PC-3 (cell line): ENCODE results near the gene SEMA5A.

Experiments
- EZH2 ChIP-seq: fragments of 300-600 bp; sonication (generic); IDR thresholded peaks from one replicate; pipeline ENCODE4 v1.6.1; 2017; ENCODE audit warnings: antibody characterized with exemption, mild to moderate bottlenecking, low read length; ENCODE audit not compliant: unreplicated experiment
- EZH2phosphoT487 ChIP-seq: fragments of 300-600 bp; sonication (generic); IDR thresholded peaks from 2 replicates; pipeline ENCODE4 v1.6.1; 2018; ENCODE audit warnings: mild to moderate bottlenecking, antibody characterized with exemption, low read length, borderline replicate concordance
- TF ChIP-seq, protein P1 (sequence below): fragments of 300-600 bp; sonication (generic); conservative IDR thresholded peaks from 2 replicates; pipeline ENCODE4 v1.5.1; 2017; ENCODE audit warnings: antibody characterized with exemption, low read depth, mild to moderate bottlenecking, low read length

DNA sequence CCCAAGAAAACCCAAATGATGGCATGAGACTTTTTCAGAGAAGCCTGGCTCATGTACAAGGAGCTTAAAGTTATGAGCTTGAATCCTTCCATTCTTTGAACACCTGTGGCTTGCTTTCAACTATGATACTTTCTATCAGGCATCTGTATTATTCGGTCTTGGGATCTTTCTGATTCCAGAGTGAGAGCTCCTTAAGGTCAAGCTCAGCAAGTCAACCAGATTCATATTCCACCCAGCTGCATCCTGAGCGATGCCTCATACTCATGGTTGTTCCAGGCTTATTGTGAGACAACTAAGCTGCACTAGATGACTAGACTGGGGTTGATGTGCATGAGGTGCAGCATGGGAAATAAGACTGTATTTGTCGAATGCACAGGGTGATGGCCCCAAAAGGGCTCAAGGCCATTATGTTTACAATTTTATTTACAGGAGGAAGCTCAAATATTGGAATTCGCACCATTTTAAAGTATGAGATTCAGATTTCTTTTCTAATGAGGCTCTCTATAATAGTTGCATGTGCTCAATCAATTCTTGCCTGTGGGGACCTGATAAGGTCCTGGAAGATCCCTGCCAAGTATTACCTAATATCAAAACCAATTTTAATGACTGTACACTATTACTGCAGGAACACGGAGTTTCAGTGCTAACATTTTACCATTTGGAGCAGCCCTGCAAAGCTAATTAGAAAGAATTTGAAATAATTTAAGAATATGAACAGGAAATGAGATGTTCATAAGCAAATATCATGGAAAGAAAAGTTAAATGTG is 453.8 kb downstream of the SEMA5A start:
- TF ChIP-seq, protein P1, sequence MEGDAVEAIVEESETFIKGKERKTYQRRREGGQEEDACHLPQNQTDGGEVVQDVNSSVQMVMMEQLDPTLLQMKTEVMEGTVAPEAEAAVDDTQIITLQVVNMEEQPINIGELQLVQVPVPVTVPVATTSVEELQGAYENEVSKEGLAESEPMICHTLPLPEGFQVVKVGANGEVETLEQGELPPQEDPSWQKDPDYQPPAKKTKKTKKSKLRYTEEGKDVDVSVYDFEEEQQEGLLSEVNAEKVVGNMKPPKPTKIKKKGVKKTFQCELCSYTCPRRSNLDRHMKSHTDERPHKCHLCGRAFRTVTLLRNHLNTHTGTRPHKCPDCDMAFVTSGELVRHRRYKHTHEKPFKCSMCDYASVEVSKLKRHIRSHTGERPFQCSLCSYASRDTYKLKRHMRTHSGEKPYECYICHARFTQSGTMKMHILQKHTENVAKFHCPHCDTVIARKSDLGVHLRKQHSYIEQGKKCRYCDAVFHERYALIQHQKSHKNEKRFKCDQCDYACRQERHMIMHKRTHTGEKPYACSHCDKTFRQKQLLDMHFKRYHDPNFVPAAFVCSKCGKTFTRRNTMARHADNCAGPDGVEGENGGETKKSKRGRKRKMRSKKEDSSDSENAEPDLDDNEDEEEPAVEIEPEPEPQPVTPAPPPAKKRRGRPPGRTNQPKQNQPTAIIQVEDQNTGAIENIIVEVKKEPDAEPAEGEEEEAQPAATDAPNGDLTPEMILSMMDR: no peak
- no peak for TF ChIP-seq EZH2phosphoT487
- TF ChIP-seq EZH2: no peak
